Adrenal gland (tissue), 12 donors: ENCODE results near the gene GCN1. TPM values are rescaled to one million over a fixed set of nuclear protein-coding genes. Genes with fewer than 3 reads are reported as not detected.
A peak's percentile ranks its signal among the peaks of the same experiment; 100 is the strongest.

Source experiments
- DNase-seq, 7 donors: peaks; one replicate each; pipeline ENCODE4 v3.0.0-alpha.2; 2019 to 2020
- H3K27ac ChIP-seq, 5 donors: fragments of 200-600 bp; sonication (generic) in 4 of 5; 1 replicate in 3 of 5; 2 replicates in 2 of 5; pipeline versions ENCODE4 v1.5.1 to v1.8.0; 2016 to 2020; ENCODE audit warnings: mild to moderate bottlenecking in 1 of 5
- H3K27me3 ChIP-seq: fragments of 200-600 bp; 2 replicates; pipeline ENCODE4 v1.8.0; 2021
- H3K36me3 ChIP-seq, 2 donors: fragments of 200-600 bp; replicated peaks in 1 of 2; 1 replicate in 1 of 2; 2 replicates in 1 of 2; pipeline versions ENCODE4 v1.5.1 to v1.8.0; 2018 to 2022
- H3K4me1 ChIP-seq, 2 donors: fragments of 200-600 bp; replicated peaks in 1 of 2; 1 replicate in 1 of 2; 2 replicates in 1 of 2; pipeline versions ENCODE4 v1.5.1 to v1.8.0; 2018 to 2021
- H3K4me3 ChIP-seq, 4 donors: fragments of 200-600 bp; sonication (generic) in 3 of 4; one replicate each; pipeline ENCODE4 v1.5.1; 2016 to 2018
- H3K9me3 ChIP-seq, 3 donors: fragments of 200-600 bp; sonication (generic) in 1 of 3; replicated peaks in 1 of 3; 1 replicate in 2 of 3; 2 replicates in 1 of 3; pipeline versions ENCODE4 v1.5.1 to v1.8.0; 2016 to 2021
- POLR2A ChIP-seq, 2 donors: fragments of 450-650 bp; IDR thresholded peaks; one replicate each; pipeline ENCODE4 v1.6.1; 2017; ENCODE audit warnings: antibody characterized with exemption in 2 of 2, mild to moderate bottlenecking in 2 of 2, moderate library complexity in 1 of 2
- WGBS, 4 donors: extraction: QIAGEN DNeasy Blood & Tissue Kit in 2 of 4; methylation state at CpG; one replicate each; pipeline versions ENCODE4 v1.1.5 to v1.1.7; 2013 to 2017; 5-methylcytosine and 5-hydroxymethylcytosine counted together
- intact Hi-C, 2 donors: fragments of 100-400 bp; cut with DNase I; formaldehyde crosslinking; loops; one replicate each; pipeline versions ENCODE4 v1.14.1 to v1.15.0; 2022 to 2023
- polyA plus RNA-seq, 3 donors: library from polyadenylated mRNA; stranded (reverse); fragments of 200-250 nt in 2 of 3; fragments of 350-450 nt in 1 of 3; fragmentation: Illumina TruSeq in 1 of 3; extraction: RNeasy Lipid Tissue Mini Kit (QIAGEN cat#74804) in 1 of 3; gene quantifications; one replicate each; pipeline ENCODE4 v1.2.3, GENCODE V29; 2013 to 2014
- total RNA-seq, 9 donors: library from RNA; depleted of rRNA in 4 of 9; stranded (reverse); fragments of >200 nt in 4 of 9; fragments of 120-200 nt in 1 of 9; fragmentation: NEBNext Ultra II Directional in 1 of 9; extraction: Animal tissue kit (Norgen Biotek cat#: 25700) in 1 of 9; gene quantifications; one replicate each; pipeline versions ENCODE4 v1.1.0 to v1.2.4, GENCODE V29; 2013 to 2023
- TF ChIP-seq, protein P1 (sequence below), 6 experiments: fragments of 450-650 bp in 4 of 6; fragments of 200-600 bp in 2 of 6; sonication (generic) in 1 of 6; IDR thresholded peaks; 1 replicate in 5 of 6; 2 replicates in 1 of 6; pipeline versions ENCODE4 v1.5.1 to v1.8.0; 2016 to 2021; ENCODE audit warnings: antibody characterized with exemption in 6 of 6, mild to moderate bottlenecking in 2 of 6, moderate library complexity in 1 of 6
- donor health status: healthy with polysubstance abuse.
- donor health status: Bipolar disorder and iron deficiency.
- donor health status: DM: yes; HTN: yes; CAD: no.
- donor health status: DM: no; HTN: no; CAD: no.
- donor health status: DM: no; HTN: no; CAD: no.
- donor health status: DM: yes; HTN: yes; CAD: no.

The GCN1 gene
- total and polyA plus RNA-seq, 12 donors: 22.0 to 98.5 (median 46.5) TPM

- intact Hi-C loops: loop anchor here in 1 of 2 donors (2.0 kb wide), 1 partner anchor 37 kb away; no protein-coding TSS in a partner anchor
- peaks cover 66 to 86% of the 10 kb centered on the region in 2 donors for H3K4me1 ChIP-seq
- peak overlapping the region in 1 of 4 donors; percentile 2 for H3K4me3 ChIP-seq
- TF ChIP-seq POLR2A (IDR thresholded peaks at IDR 0.05): no peak
- TF ChIP-seq, protein P1, sequence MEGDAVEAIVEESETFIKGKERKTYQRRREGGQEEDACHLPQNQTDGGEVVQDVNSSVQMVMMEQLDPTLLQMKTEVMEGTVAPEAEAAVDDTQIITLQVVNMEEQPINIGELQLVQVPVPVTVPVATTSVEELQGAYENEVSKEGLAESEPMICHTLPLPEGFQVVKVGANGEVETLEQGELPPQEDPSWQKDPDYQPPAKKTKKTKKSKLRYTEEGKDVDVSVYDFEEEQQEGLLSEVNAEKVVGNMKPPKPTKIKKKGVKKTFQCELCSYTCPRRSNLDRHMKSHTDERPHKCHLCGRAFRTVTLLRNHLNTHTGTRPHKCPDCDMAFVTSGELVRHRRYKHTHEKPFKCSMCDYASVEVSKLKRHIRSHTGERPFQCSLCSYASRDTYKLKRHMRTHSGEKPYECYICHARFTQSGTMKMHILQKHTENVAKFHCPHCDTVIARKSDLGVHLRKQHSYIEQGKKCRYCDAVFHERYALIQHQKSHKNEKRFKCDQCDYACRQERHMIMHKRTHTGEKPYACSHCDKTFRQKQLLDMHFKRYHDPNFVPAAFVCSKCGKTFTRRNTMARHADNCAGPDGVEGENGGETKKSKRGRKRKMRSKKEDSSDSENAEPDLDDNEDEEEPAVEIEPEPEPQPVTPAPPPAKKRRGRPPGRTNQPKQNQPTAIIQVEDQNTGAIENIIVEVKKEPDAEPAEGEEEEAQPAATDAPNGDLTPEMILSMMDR (IDR thresholded peaks at IDR 0.05): no peak
- peak overlapping the region; percentile 86 to 98 (median 95) for H3K27ac ChIP-seq
- no peaks in the 10 kb centered on the region for H3K9me3 ChIP-seq
- H3K27me3 ChIP-seq: no peaks in the 10 kb centered on the region
- DNase-seq: no peak
- peaks cover 0 to 11% of the 10 kb centered on the region in 2 donors for H3K36me3 ChIP-seq
- WGBS, 4 donors: 52 to 83% (median 65%) methylated on average over 8 to 12 of the region's 12 CpGs
These were observed 35.2 kb upstream of the GCN1 start for GRCh38 chr12:120229487-120230325.

DNA sequence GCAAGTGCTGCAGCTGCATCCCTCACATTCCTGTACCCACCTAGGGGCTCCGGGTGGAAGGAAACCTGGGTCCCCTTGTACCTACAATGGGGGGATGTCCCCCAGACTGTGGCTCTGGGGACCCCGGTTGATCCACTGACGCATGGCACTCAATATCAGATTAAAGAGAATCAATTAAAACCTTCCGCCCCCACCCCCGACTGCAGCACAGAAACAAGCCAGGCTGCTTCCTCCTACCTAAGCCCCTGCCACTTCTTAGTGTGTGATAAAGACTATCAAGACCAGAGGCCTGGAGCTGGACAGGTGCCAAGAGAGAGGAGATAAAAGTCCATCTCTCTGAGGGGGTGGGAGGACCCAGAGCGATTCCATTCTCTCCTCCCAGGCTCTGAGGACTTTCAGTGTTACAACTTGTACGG lies 34.6 kb upstream of the GCN1 start:
- no peaks in the 10 kb centered on the region for H3K9me3 ChIP-seq
- H3K4me3 ChIP-seq: no peak overlapping the region
- DNase-seq: peak in 4 of 7 donors; percentile 63 to 81 (median 72)
- intact Hi-C loops: loop anchor here in 1 of 2 donors (2.0 kb wide), 1 partner anchor 38 kb away; no protein-coding TSS in a partner anchor
- H3K27ac ChIP-seq: peak overlapping the region in 4 of 5 donors; percentile 86 to 98 (median 96)
- H3K27me3 ChIP-seq: no peaks in the 10 kb centered on the region
- peaks cover 60 to 82% of the 10 kb centered on the region in 2 donors for H3K4me1 ChIP-seq
- TF ChIP-seq POLR2A (IDR thresholded peaks at IDR 0.05): no peak
- TF ChIP-seq, protein P1 (IDR thresholded peaks at IDR 0.05): no peak
- WGBS, 4 donors: 44 to 69% (median 51%) methylated on average over 6 to 7 of the region's 7 CpGs
- H3K36me3 ChIP-seq: peaks cover 0 to 12% of the 10 kb centered on the region in 2 donors

DNA sequence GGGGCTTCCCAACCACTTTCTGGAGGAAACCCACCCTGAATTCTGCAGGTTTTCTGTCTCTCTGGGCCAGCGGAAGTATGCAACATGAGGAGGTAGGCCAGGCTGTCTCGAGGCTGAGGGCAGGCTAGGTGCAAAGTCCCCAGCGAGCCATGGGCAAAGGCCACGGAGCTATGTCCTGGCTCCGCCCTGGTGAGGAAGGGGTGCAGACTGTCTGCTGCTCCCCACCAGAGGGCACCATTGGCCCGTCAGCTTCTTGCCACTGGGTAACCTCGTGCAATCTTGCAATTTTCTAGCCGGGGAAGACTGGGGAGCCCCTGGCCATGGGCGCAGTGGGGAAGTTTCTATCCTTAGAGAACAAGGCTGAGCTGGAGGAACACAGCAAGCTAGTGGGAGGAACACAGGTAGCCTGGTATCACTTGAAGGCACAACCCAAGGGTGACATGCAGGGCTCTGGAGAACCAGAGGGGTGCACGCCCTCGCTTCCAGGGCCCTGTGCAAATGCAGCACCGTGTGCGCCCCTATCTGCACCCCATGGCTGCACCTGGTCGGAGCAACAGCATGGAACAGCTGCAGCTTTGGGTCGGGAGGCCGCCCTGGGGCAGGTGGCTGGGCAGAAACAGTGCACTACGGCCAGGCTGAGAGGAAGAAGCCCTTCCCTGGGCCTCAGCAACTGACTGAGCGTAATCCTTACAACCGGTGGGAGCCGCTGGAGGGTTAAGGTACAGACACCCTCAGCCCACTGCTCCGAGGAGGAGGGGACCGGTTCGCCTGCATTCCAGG lies 34.0 kb upstream of the GCN1 start:
- Histone ChIP-seq H3K27ac (peak overlapping the region in 4 of 5 donors; percentile 6 to 98 (median 96)), H3K27me3 (no peaks in the 10 kb centered on the region), H3K9me3 (no peaks in the 10 kb centered on the region), H3K4me1 (peaks cover 54 to 76% of the 10 kb centered on the region in 2 donors), H3K4me3 (no peak overlapping the region), H3K36me3 (peaks cover 0 to 18% of the 10 kb centered on the region in 2 donors)
- TF ChIP-seq POLR2A (IDR thresholded peaks at IDR 0.05): no peak
- TF ChIP-seq, protein P1 (IDR thresholded peaks at IDR 0.05): peak; percentile 91 to 99 (median 98)
- DNase-seq: peak; percentile 86 to 95 (median 91)
- 25 to 34% (median 28%) methylated on average over 15 to 23 of the region's 23 CpGs for WGBS, 4 donors
- intact Hi-C loops: loop anchor here in 1 of 2 donors (2.0 kb wide), 1 partner anchor 38 kb away; no protein-coding TSS in a partner anchor

DNA sequence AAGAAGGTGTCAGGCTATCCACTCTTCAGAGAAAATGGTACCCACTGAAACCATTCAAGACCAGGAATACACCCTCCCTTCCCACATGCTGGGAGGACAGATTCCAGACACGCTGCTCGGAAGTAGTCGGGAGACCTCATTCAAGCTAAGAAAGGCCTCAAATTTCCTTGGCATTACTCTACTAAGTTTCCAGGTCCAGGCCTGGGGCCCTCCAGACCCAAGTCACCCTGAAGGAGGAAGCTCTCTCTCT lies 33.5 kb upstream of the GCN1 start:
- H3K27me3 ChIP-seq: no peaks in the 10 kb centered on the region
- no peak overlapping the region for H3K4me3 ChIP-seq
- H3K36me3 ChIP-seq: peaks cover 0 to 23% of the 10 kb centered on the region in 2 donors
- H3K4me1 ChIP-seq: peaks cover 49 to 71% of the 10 kb centered on the region in 2 donors
- TF ChIP-seq, protein P1 (IDR thresholded peaks at IDR 0.05): no peak
- no peak for TF ChIP-seq POLR2A (IDR thresholded peaks at IDR 0.05)
- 48 to 60% (median 54%) methylated on average over 3 of the region's 3 CpGs for WGBS, 4 donors
- intact Hi-C loops: loop anchor here in 1 of 2 donors (2.0 kb wide), 1 partner anchor 39 kb away; no protein-coding TSS in a partner anchor
- no peak for DNase-seq
- peak overlapping the region in 3 of 5 donors; percentile 24 to 98 (median 95) for H3K27ac ChIP-seq
- no peaks in the 10 kb centered on the region for H3K9me3 ChIP-seq
